AG09309 (cell line): Measurements from ENCODE around the gene NDUFS2.

Source experiments
- DNase-seq: peaks from one replicate; pipeline ENCODE4 v3.0.0-alpha.2; 2010; ENCODE audit warnings: low read depth
- H3K4me3 ChIP-seq: 2 replicates; pipeline ENCODE4 v1.5.1; 2011; ENCODE audit warnings: mild to moderate bottlenecking, low read depth, low read length, moderate library complexity; ENCODE audit not compliant: control insufficient read depth
- CTCF ChIP-seq: IDR thresholded peaks from 2 replicates; pipeline ENCODE4 v1.5.1; 2011; ENCODE audit warnings: mild to moderate bottlenecking, low read depth, low read length, inconsistent platforms; ENCODE audit not compliant: insufficient read depth, control insufficient read depth; ENCODE audit errors: missing control alignments

NDUFS2 gene

GRCh38 chr1:161200992-161201835 is 953 bp upstream of the NDUFS2 start:
- TF ChIP-seq CTCF = no peak
- no peak for DNase-seq
- H3K4me3 ChIP-seq = peak overlapping the region; percentile 85

GRCh38 chr1:161206411-161207140 is 4.4 kb downstream of the NDUFS2 start:
- TF ChIP-seq CTCF = no peak
- no peak overlapping the region for H3K4me3 ChIP-seq
- DNase-seq = no peak

- DNase-seq = no peak
- TF ChIP-seq CTCF = no peak
- no peak overlapping the region for H3K4me3 ChIP-seq
These were observed 5.0 kb downstream of the NDUFS2 start for GRCh38 chr1:161207173-161207572.

GRCh38 chr1:161209790-161210409 is 7.7 kb downstream of the NDUFS2 start:
- TF ChIP-seq CTCF = peak; percentile 93
- H3K4me3 ChIP-seq = no peak overlapping the region
- DNase-seq = no peak

GRCh38 chr1:161214369-161214768 is 12.2 kb downstream of the NDUFS2 start:
- TF ChIP-seq CTCF = no peak
- no peak overlapping the region for H3K4me3 ChIP-seq
- no peak for DNase-seq

- DNase-seq = no peak
- H3K4me3 ChIP-seq = no peak within 1 kb of the TSS
These were observed 12.9 kb downstream of the NDUFS2 start, which contains the start of gene FCER1G for GRCh38 chr1:161215076-161215475. FCER1G (plus strand) TSS chr1:161215295; CDS start chr1:161215322, 27 bp downstream.

More at GRCh38 chr1:161215076-161215475, 12.9 kb downstream of the NDUFS2 start, which contains the start of gene FCER1G:
- no peak for TF ChIP-seq CTCF
